Small intestine (tissue), 7 donors: Measurements from ENCODE around the gene TSPAN1. TPM values are rescaled to one million over a fixed set of nuclear protein-coding genes. Genes with fewer than 3 reads are reported as not detected.
A peak's percentile ranks its signal among the peaks of the same experiment; 100 is the strongest.

Experiments used
- DNase-seq, 2 donors: peaks; one replicate each; pipeline versions ENCODE4 v3.0.0 to v3.0.0-alpha.2; 2013
- FAIRE-seq: peaks from 2 replicates; lab custom pipeline; 2012; peaks lifted over from hg19 to GRCh38; lab: Jason Lieb, UNC
- H3K27ac ChIP-seq, 3 donors: one replicate each; pipeline ENCODE4 v1.5.1; 2013; ENCODE audit warnings: low read length in 2 of 3, mild to moderate bottlenecking in 2 of 3, control low read depth in 1 of 3, inconsistent platforms in 1 of 3, low read depth in 1 of 3, moderate library complexity in 1 of 3
- H3K27me3 ChIP-seq, 3 donors: one replicate each; pipeline ENCODE4 v1.6.1; 2013; ENCODE audit warnings: low read length in 3 of 3, inconsistent platforms in 1 of 3; ENCODE audit not compliant: control insufficient read depth in 3 of 3, insufficient read depth in 3 of 3
- H3K36me3 ChIP-seq, 3 donors: one replicate each; pipeline ENCODE4 v1.6.1; 2013; ENCODE audit warnings: low read length in 3 of 3, inconsistent platforms in 1 of 3, low read depth in 1 of 3, mild to moderate bottlenecking in 1 of 3, moderate library complexity in 1 of 3; ENCODE audit not compliant: control insufficient read depth in 3 of 3, insufficient read depth in 2 of 3
- H3K4me1 ChIP-seq, 3 donors: one replicate each; pipeline ENCODE4 v1.6.1; 2013; ENCODE audit warnings: low read length in 2 of 3, inconsistent platforms in 1 of 3, low read depth in 1 of 3, mild to moderate bottlenecking in 1 of 3, moderate library complexity in 1 of 3; ENCODE audit not compliant: control insufficient read depth in 3 of 3, insufficient read depth in 2 of 3
- H3K4me3 ChIP-seq, 3 donors: one replicate each; pipeline ENCODE4 v1.5.1; 2013; ENCODE audit warnings: low read length in 3 of 3, control low read depth in 1 of 3, inconsistent platforms in 1 of 3, low read depth in 1 of 3, mild to moderate bottlenecking in 1 of 3, moderate library complexity in 1 of 3
- H3K9me3 ChIP-seq, 2 donors: one replicate each; pipeline ENCODE4 v1.6.1; 2013; ENCODE audit warnings: low read depth in 1 of 2, low read length in 1 of 2; ENCODE audit not compliant: control insufficient read depth in 2 of 2, insufficient read depth in 1 of 2
- WGBS, 3 donors: extraction: QIAGEN DNeasy Blood & Tissue Kit; methylation state at CpG; one replicate each; pipeline ENCODE4 v1.1.7; 2013; 5-methylcytosine and 5-hydroxymethylcytosine counted together
- polyA plus RNA-seq, 4 donors: library from polyadenylated mRNA; stranded (reverse) in 3 of 4; unstranded in 1 of 4; fragments of 200-250 nt in 3 of 4; fragments of 120-200 nt in 1 of 4; gene quantifications; one replicate each; pipeline versions ENCODE4 v1.2.1 to v1.2.3, GENCODE V29; 2013
- donor health status: healthy with polysubstance abuse.
- donor health status: control.
- donor health status: control.
- donor health status: Bipolar disorder and iron deficiency.
- donor health status: healthy.

The TSPAN1 gene
- polyA plus RNA-seq, 4 donors, result 22.7 to 104 (median 52.2) TPM

DNA sequence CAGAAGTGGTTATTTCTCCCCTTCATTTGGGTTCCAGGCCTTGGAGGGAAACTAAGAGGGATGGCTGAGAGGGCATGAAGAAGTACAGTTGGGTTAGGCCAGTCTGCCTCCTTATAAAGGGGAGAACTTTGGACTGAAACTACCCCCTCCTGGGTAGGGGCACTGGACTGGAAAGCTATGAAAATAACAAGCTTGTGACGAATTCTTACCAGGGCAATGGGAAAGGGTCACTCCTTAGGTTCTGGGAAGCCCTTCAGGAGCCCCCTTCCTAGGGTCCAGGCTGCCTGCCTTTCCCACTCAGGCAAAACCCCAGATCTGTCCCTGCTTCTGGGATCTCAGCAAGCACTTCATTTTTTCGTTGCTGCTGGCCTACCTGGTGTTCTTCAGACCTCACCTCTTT is 11.2 kb downstream of the TSPAN1 start:
- H3K27me3 ChIP-seq, result no peaks in the 10 kb centered on the region
- DNase-seq, result peak in 1 of 2 donors; percentile 31
- H3K9me3 ChIP-seq, result no peaks in the 10 kb centered on the region
- no peak for FAIRE-seq
- WGBS, 3 donors, result 79 to 97% (median 85%) methylated on average over 2 of the region's 2 CpGs
- no peak overlapping the region for H3K4me3 ChIP-seq
- H3K4me1 ChIP-seq, result peaks cover 9 to 69% (median 9%) of the 10 kb centered on the region in 3 donors
- peak overlapping the region in 1 of 3 donors; percentile 4 for H3K27ac ChIP-seq
- H3K36me3 ChIP-seq, result peaks cover 4 to 66% (median 6%) of the 10 kb centered on the region in 3 donors

DNA sequence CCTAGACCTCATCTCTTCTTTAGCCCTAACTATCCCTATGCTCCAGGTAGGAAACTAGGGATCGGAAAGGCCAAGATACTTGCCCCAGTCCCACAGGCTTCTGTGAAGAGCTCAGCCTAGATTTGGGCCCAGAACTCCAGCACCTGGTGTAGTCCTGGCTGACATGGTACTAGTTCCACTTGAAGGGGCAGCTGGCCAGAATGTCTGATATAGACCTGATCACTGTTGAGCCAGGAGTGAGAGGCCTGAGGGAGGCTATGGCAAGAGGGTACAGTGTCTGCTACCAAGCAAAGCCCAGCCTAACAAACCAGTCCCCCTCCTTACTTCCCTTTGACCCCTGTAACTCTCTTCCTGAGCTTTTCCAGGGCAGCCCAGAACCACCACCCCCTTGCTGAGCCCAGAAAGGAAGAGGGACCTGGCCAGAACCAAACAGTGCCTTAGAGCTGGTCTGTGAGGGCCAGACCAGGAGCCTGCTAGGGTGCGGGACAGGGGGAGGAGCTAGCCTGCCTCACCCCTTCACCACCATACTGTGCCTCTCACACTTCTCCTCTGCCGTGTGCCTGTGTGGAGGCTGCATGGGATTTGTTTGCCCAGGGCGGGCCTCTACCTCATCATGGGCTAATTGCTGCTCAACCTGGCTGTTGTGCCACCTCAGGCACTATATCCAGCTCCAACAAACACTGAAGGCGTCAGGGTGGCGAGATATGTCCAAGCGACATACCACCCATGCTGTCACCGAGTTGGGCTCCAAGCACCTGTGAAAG is 12.4 kb downstream of the TSPAN1 start:
- DNase-seq (peak; percentile 75 to 83), FAIRE-seq (no peak)
- Histone ChIP-seq H3K27me3 (no peaks in the 10 kb centered on the region), H3K36me3 (peaks cover 5 to 77% (median 6%) of the 10 kb centered on the region in 3 donors), H3K9me3 (no peaks in the 10 kb centered on the region), H3K27ac (peak overlapping the region; percentile 1 to 79 (median 64)), H3K4me3 (no peak overlapping the region), H3K4me1 (peaks cover 9 to 60% (median 9%) of the 10 kb centered on the region in 3 donors)
- WGBS, 3 donors, result 27 to 61% (median 58%) methylated on average over 8 of the region's 8 CpGs

DNA sequence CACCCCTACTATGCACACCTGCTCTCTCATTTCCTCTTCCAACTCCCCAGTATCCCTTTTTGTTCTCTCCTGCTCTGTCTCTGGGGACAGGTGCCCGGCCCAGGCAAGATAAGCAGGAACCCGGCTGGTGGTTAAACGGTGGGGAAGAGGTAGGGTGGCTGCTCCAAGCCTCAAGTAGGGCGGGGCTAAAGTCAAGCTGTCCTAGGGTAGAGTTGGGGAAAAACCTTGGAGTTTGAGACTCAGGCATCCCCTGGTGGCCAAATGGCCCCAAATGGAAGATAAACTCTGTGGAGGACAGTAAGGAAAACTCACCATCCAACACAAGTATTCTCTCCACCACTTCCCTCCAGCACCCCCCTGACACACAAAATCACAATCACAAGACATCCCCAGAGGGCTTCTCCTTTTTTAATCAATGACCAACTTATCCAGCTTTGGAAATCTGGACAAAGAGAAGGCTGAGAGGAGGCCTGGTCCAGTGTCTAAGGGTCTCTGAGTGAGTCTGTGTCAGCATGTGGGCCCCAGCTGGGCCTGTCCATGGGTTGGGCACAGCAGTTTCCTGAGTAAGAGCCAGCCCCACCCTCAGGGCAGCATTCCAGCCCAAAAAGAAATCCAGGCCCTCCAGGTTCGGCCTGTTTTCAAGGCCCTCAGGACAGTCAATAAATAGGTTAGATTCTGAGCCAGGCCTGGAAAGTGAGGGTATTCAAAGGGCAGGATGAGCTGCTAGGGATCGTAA is 13.6 kb downstream of the TSPAN1 start:
- 24 to 57% (median 48%) methylated on average over 6 of the region's 6 CpGs for WGBS, 3 donors
- no peak for FAIRE-seq

DNA sequence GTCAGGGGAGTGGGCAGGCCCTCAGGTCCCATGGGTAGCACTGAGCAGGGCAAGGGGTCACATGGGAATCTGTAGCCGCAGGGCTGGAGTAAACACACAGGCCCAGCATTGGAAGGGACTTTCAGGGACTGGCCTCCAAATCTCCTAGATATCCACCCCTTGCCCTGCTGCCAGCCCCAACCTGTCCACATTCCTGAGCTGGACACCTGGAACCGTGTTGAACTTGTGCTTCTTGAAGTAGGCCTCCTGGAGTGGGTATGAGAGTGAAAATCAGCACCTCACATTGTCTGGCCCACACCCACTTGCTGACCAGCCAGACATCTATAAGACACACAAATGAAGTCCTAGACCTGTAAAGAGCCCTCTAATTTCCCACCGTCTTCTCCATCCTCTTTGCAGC is 15.7 kb downstream of the TSPAN1 start:
- H3K36me3 ChIP-seq, result peaks cover 6 to 88% (median 17%) of the 10 kb centered on the region in 3 donors
- no peaks in the 10 kb centered on the region for H3K9me3 ChIP-seq
- FAIRE-seq (no peak), DNase-seq (no peak)
- H3K4me1 ChIP-seq, result peaks cover 2 to 32% (median 5%) of the 10 kb centered on the region in 3 donors
- H3K4me3 ChIP-seq, result no peak overlapping the region
- no peaks in the 10 kb centered on the region for H3K27me3 ChIP-seq
- 74 to 89% (median 82%) methylated on average over 3 of the region's 3 CpGs for WGBS, 3 donors
- no peak overlapping the region for H3K27ac ChIP-seq

More for the DNA sequence above, 13.6 kb downstream of the TSPAN1 start:
- H3K27me3 ChIP-seq, result no peaks in the 10 kb centered on the region
- no peaks in the 10 kb centered on the region for H3K9me3 ChIP-seq
- H3K4me1 ChIP-seq, result peaks cover 9 to 50% (median 9%) of the 10 kb centered on the region in 3 donors
- no peak overlapping the region for H3K4me3 ChIP-seq
- H3K36me3 ChIP-seq, result peaks cover 6 to 89% (median 14%) of the 10 kb centered on the region in 3 donors
- peak; percentile 40 to 41 for DNase-seq
- peak overlapping the region in 2 of 3 donors; percentile 64 to 79 for H3K27ac ChIP-seq

DNA sequence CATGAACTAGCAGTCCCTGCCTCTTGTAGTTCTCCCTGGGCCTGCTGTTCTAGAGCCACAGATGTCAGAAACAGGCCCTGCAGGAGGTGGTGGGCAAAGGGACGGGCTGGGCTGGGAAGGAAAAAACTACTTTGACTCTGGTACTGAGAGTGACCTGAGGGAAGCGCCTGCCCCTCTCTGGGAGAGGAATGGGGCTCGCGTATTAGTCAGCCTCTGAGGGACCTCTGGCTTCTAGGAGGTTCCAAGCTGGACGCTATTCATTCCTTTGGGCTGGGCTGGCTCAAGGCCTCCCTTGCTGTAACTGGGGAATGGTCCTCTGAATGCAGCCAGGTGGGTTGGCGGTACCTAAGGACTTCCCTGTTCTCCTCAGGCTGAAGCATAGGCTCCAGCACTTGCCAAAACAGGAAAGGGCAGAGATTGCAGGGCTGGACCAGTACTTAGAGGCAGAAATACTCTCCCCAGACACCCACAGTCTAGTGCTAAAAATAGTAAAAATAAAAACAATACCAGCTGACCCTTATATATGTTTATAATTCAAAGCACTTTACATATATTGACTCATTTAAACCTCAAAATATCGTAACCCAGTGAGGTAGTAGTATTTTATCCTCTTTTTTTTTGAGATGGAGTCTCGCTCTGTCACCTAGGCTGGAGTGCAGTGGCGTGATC is 16.3 kb downstream of the TSPAN1 start:
- H3K36me3 ChIP-seq, result peaks cover 6 to 86% (median 17%) of the 10 kb centered on the region in 3 donors
- FAIRE-seq (no peak), DNase-seq (no peak)
- peaks cover 2 to 26% (median 5%) of the 10 kb centered on the region in 3 donors for H3K4me1 ChIP-seq
- no peak overlapping the region for H3K4me3 ChIP-seq
- no peaks in the 10 kb centered on the region for H3K9me3 ChIP-seq
- no peaks in the 10 kb centered on the region for H3K27me3 ChIP-seq
- 89 to 97% (median 92%) methylated on average over 9 of the region's 9 CpGs for WGBS, 3 donors
- no peak overlapping the region for H3K27ac ChIP-seq

DNA sequence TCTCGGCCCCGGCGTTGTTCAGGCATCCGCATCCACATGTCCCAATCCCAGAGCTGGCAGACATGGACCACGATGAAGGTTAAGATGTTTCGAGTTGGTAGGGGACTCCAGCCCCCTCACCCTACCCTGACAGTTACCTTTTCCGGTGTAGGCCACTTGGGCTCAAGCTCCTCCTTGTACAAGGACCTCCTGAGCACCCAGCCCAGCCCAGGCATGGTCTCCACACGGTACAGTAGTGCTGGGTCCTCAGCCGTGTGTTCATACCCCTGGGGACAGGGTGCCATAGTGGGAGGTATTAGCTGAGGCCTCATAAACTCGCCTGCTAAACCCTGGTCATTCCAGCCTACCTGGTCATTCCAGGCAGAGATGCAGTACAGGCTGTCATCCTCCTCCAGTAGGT is 17.3 kb downstream of the TSPAN1 start:
- FAIRE-seq (no peak), DNase-seq (no peak)
- no peaks in the 10 kb centered on the region for H3K9me3 ChIP-seq
- no peak overlapping the region for H3K27ac ChIP-seq
- no peak overlapping the region for H3K4me3 ChIP-seq
- WGBS, 3 donors, result 93 to 95% (median 95%) methylated on average over 10 of the region's 10 CpGs
- H3K36me3 ChIP-seq, result peaks cover 6 to 92% (median 17%) of the 10 kb centered on the region in 3 donors
- H3K27me3 ChIP-seq, result no peaks in the 10 kb centered on the region
- H3K4me1 ChIP-seq, result peaks cover 2 to 28% (median 6%) of the 10 kb centered on the region in 3 donors

DNA sequence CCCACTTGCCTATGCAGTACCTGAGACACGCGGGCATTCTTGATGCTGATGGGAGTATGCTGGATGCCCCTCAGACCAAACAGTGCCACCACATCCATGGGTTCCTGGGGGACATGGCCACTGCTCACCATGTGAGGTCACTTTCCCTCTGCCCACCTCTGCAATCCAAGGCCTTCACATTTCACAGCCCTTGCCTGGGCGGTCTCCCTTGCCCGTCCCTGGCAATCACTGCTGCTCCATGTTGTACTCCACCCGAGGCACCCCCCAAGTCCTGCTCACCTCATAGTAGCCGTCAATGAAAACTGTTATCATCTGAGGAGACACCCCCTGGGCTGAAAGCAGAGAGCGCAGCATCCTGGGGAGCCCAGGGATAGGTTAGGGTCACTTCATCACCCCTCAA is 18.4 kb downstream of the TSPAN1 start:
- FAIRE-seq (no peak), DNase-seq (no peak)
- WGBS, 3 donors, result 95 to 97% (median 96%) methylated on average over 7 of the region's 7 CpGs
- Histone ChIP-seq H3K4me3 (no peak overlapping the region), H3K4me1 (peaks cover 4 to 22% (median 7%) of the 10 kb centered on the region in 3 donors), H3K27ac (no peak overlapping the region), H3K36me3 (peaks cover 6 to 83% (median 17%) of the 10 kb centered on the region in 3 donors), H3K9me3 (no peaks in the 10 kb centered on the region), H3K27me3 (no peaks in the 10 kb centered on the region)

DNA sequence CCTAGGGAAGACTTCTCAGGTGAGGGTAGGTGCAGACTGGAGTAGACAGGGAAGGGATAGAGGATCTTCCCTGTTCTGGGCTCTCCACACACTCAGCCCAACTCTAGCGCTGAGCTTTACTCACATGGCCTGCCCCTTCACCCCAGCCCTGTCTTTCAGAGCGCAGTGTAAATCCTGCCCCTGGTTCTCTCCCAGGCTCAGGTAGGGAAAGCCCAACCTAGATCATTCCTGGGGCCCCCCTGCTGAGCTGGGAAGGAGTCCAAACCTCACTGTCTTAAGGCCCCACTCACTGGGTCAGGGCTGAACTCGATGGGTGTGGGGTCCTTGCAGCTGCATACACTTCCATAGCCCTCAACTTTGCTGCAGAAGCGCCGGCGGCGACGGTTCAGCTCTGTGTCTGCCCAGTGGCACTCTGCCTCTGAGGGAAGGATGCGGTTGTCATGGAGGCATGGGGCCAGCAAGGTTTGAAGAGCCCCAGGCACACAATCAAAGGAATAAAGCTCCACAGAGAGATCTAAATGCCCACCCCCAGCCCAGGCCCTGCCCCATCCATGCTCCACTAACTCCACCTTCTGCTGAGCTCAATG is 19.2 kb downstream of the TSPAN1 start:
- no peak overlapping the region for H3K4me3 ChIP-seq
- no peaks in the 10 kb centered on the region for H3K9me3 ChIP-seq
- H3K4me1 ChIP-seq, result peaks cover 4 to 14% (median 5%) of the 10 kb centered on the region in 3 donors
- H3K27ac ChIP-seq, result no peak overlapping the region
- no peak for DNase-seq
- no peak for FAIRE-seq
- peaks cover 6 to 76% (median 17%) of the 10 kb centered on the region in 3 donors for H3K36me3 ChIP-seq
- no peaks in the 10 kb centered on the region for H3K27me3 ChIP-seq
- WGBS, 3 donors, result 93 to 95% (median 94%) methylated on average over 9 of the region's 9 CpGs
